ENCODE results near the gene SP9. TPM values are rescaled to one million over a fixed set of nuclear protein-coding genes. Genes with fewer than 3 reads are reported as not detected.

The SP9 gene
- polyA plus RNA-seq, 1 donor (not counting 4 experiments of a cell fraction or from before 2014, with no cell fraction given), result not detected

- FAIRE-seq, result no peak
- Histone ChIP-seq H3K4me2 (ENCODE audit: control insufficient read depth, extremely low read depth, insufficient read depth, low read depth, low read length) (peak overlapping the region; percentile 67), H3K4me1 (ENCODE audit: control insufficient read depth, extremely low read depth, insufficient read depth, low read length) (peaks cover 11% of the 10 kb centered on the region), H4K20me1 (ENCODE audit: control insufficient read depth, extremely low read depth, insufficient read depth, low read length) (peaks cover 3% of the 10 kb centered on the region), H3K27me3 (ENCODE audit: control insufficient read depth, extremely low read depth, insufficient read depth, low read length) (peaks cover 98% of the 10 kb centered on the region), H3K79me2 (ENCODE audit: control insufficient read depth, insufficient read depth, low read length) (no peaks in the 10 kb centered on the region), H2AFZ (ENCODE audit: control insufficient read depth, low read length) (no peak overlapping the region), H3K9me1 (ENCODE audit: control insufficient read depth, extremely low read depth, insufficient read depth, low read length) (no peaks in the 10 kb centered on the region), H3K36me3 (ENCODE audit: control insufficient read depth in 2 of 2, extremely low read depth in 1 of 2, insufficient read depth in 2 of 2, low read length in 2 of 2) (no peaks in the 10 kb centered on the region), H3K4me3 (ENCODE audit: control insufficient read depth in 2 of 3, extremely low read depth in 1 of 3, insufficient read depth in 2 of 3, low read depth in 1 of 3, low read length in 3 of 3) (peak overlapping the region in 2 of 3 experiments; percentile 14 to 45), H3K9ac (ENCODE audit: control insufficient read depth, extremely low read depth, insufficient read depth, low read length) (no peak overlapping the region), H3K27ac (ENCODE audit: control insufficient read depth, insufficient read depth, low read length) (no peak overlapping the region), H3K9me3 (ENCODE audit: control insufficient read depth, low read depth, low read length) (no peaks in the 10 kb centered on the region)
- dilution Hi-C loops (cut with MboI; ENCODE audit: extremely low pct_ligation_motif_present, low sequenced_read_pairs), result no loop called here
- TF ChIP-seq EZH2 (IDR thresholded peaks at IDR 0.05; ENCODE audit: low read length), result peak; percentile 84
- TF ChIP-seq, protein P1, sequence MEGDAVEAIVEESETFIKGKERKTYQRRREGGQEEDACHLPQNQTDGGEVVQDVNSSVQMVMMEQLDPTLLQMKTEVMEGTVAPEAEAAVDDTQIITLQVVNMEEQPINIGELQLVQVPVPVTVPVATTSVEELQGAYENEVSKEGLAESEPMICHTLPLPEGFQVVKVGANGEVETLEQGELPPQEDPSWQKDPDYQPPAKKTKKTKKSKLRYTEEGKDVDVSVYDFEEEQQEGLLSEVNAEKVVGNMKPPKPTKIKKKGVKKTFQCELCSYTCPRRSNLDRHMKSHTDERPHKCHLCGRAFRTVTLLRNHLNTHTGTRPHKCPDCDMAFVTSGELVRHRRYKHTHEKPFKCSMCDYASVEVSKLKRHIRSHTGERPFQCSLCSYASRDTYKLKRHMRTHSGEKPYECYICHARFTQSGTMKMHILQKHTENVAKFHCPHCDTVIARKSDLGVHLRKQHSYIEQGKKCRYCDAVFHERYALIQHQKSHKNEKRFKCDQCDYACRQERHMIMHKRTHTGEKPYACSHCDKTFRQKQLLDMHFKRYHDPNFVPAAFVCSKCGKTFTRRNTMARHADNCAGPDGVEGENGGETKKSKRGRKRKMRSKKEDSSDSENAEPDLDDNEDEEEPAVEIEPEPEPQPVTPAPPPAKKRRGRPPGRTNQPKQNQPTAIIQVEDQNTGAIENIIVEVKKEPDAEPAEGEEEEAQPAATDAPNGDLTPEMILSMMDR (optimal IDR thresholded peaks at IDR 0.05 in 1 of 3, IDR thresholded peaks at IDR 0.05 in 1 of 3, conservative IDR thresholded peaks at IDR 0.05 in 1 of 3; ENCODE audit: extremely low read depth in 1 of 3, insufficient read depth in 2 of 3, low read length in 3 of 3), result no peak
- DNase-seq (ENCODE audit: low read depth, low spot score), result no peak
Measured at GRCh38 chr2:174333372-174334277, 1.1 kb upstream of the SP9 start.

DNA sequence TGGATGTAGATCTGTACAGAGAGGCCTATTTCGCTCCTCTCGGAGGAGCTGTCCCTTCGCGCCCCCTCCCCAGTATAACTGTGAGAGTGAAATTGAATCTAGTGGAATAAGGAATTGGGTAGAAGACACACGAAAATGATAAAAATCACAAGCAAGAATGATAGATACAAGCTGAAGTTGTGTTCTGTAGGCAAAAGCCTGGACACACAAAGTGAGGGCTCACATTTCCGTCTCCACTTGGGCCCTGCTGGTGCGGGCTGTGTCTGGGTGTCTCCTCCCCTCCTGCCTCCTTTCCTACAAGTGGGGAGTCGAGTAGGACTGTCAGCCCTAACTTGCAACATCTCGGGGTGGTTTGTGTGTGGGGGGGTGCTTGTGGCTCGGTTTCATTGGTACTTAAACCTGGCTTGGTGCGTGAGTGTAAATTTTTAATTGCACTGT lies 457 bp upstream of the SP9 start:
- H3K79me2 ChIP-seq (ENCODE audit: control insufficient read depth, insufficient read depth, low read length), result no peaks in the 10 kb centered on the region
- no peak overlapping the region for H3K4me3 ChIP-seq (ENCODE audit: control insufficient read depth in 2 of 3, extremely low read depth in 1 of 3, insufficient read depth in 2 of 3, low read depth in 1 of 3, low read length in 3 of 3)
- no peak overlapping the region for H2AFZ ChIP-seq (ENCODE audit: control insufficient read depth, low read length)
- no peak overlapping the region for H3K27ac ChIP-seq (ENCODE audit: control insufficient read depth, insufficient read depth, low read length)
- DNase-seq (ENCODE audit: low read depth, low spot score) (no peak), FAIRE-seq (no peak)
- H3K9me3 ChIP-seq (ENCODE audit: control insufficient read depth, low read depth, low read length), result no peaks in the 10 kb centered on the region
- peaks cover 98% of the 10 kb centered on the region for H3K27me3 ChIP-seq (ENCODE audit: control insufficient read depth, extremely low read depth, insufficient read depth, low read length)
- dilution Hi-C loops (cut with MboI; ENCODE audit: extremely low pct_ligation_motif_present, low sequenced_read_pairs), result no loop called here
- H3K4me2 ChIP-seq (ENCODE audit: control insufficient read depth, extremely low read depth, insufficient read depth, low read depth, low read length), result peak overlapping the region; percentile 67
- peaks cover 3% of the 10 kb centered on the region for H4K20me1 ChIP-seq (ENCODE audit: control insufficient read depth, extremely low read depth, insufficient read depth, low read length)
- TF ChIP-seq, protein P1 (optimal IDR thresholded peaks at IDR 0.05 in 1 of 3, IDR thresholded peaks at IDR 0.05 in 1 of 3, conservative IDR thresholded peaks at IDR 0.05 in 1 of 3; ENCODE audit: extremely low read depth in 1 of 3, insufficient read depth in 2 of 3, low read length in 3 of 3), result no peak
- TF ChIP-seq EZH2 (IDR thresholded peaks at IDR 0.05; ENCODE audit: low read length), result no peak
- no peak overlapping the region for H3K9ac ChIP-seq (ENCODE audit: control insufficient read depth, extremely low read depth, insufficient read depth, low read length)
- H3K4me1 ChIP-seq (ENCODE audit: control insufficient read depth, extremely low read depth, insufficient read depth, low read length), result peaks cover 11% of the 10 kb centered on the region
- no peaks in the 10 kb centered on the region for H3K36me3 ChIP-seq (ENCODE audit: control insufficient read depth in 2 of 2, extremely low read depth in 1 of 2, insufficient read depth in 2 of 2, low read length in 2 of 2)
- no peaks in the 10 kb centered on the region for H3K9me1 ChIP-seq (ENCODE audit: control insufficient read depth, extremely low read depth, insufficient read depth, low read length)
